HL-60 (cell line): Measurements from ENCODE around the gene PPP6C.

ENCODE experiments used
- CTCF ChIP-seq: IDR thresholded peaks from one replicate; pipeline ENCODE4 v1.5.1; 2011; ENCODE audit warnings: low read length, control low read depth, inconsistent platforms; ENCODE audit not compliant: insufficient read depth
- GABPA ChIP-seq: IDR thresholded peaks from 2 replicates; pipeline ENCODE4 v1.6.1; 2012; ENCODE audit warnings: low read depth
- POLR2AphosphoS5 ChIP-seq: IDR thresholded peaks from 2 replicates; pipeline ENCODE4 v1.6.1; 2012; ENCODE audit warnings: low read depth
- REST ChIP-seq: IDR thresholded peaks from 2 replicates; pipeline ENCODE4 v1.6.1; 2012; ENCODE audit warnings: low read depth; ENCODE audit not compliant: insufficient replicate concordance
- SPI1 ChIP-seq: IDR thresholded peaks from 2 replicates; pipeline ENCODE4 v1.6.1; 2012; ENCODE audit warnings: low read depth, mild to moderate bottlenecking, borderline replicate concordance

- no peak for TF ChIP-seq CTCF
- TF ChIP-seq POLR2AphosphoS5: no peak
- TF ChIP-seq GABPA: no peak
- no peak for TF ChIP-seq REST
- TF ChIP-seq SPI1: no peak
These were observed 52.4 kb downstream of the PPP6C start for GRCh38 chr9:125137200-125137599.
